ENCODE data around the gene ENTPD2.
"Not testable (repeated sequence)": the region's sequence is repeated elsewhere in the genome, so short reads cannot be mapped to it uniquely, and the experiment has no call there.

ENTPD2 gene

GRCh38 chr9:137015976-137016375 lies 37.9 kb downstream of the ENTPD2 start:
- no peak for DNase-seq (ENCODE audit: low spot score)

GRCh38 chr9:137015540-137015930 lies 38.3 kb downstream of the ENTPD2 start:
- DNase-seq (ENCODE audit: low spot score), result no peak

DNA sequence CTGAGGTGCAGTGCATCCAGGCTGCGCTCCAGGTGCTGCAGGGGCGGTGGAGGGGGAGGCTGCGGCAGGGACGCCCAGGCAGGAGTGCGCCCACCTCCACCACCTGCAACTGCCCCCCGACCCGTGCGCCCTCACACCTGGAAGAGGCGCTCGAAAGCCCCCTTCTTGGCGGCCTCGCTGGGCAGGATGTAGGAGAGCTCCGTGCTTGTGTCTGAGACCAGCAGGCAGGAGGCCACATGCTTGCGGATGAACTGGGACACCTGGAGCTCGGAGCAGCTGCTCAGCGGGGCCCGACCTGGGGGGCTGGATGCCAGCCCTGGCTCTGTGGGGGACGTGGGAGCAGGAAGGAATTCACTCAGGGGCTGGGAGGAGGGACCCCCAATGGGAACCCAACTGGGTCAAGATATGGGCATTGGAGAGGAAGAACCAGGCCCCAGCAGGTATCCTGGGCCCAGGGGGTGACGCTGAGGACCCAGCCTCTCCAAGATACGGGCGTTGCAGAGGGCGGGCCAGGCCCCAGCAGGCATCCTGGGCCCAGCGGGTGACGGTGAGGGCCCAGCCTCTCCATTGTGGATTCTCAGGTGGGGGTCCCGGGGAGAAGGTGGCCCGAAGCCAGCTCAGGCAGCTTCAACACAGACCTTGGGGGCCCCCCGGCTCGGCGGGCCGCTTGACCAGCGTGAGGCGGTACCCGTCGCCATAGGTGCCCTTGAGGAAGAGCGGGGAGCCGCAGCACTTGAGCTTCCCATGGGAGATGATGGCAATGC lies 38.9 kb downstream of the ENTPD2 start:
- no peak for DNase-seq (ENCODE audit: low spot score)

DNA sequence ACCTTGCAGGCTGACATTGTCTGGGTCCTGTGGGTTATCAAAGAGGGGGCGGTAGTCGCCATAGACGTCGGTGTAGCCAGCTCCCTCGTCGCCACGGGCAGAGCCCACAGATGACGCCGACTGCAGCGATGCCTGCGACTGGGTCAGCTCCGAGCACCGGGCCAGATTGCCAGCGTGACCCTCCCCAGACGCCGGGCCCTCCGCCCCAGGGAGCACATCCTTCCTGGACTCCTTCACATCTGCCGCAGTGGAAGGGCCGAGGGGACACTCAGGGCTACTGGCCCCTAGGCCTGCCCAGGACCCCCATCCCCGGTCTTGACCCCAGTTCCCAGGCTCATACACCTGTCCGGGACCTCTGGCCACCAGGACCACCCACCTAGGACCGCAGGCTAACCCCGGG lies 39.7 kb downstream of the ENTPD2 start:
- no peak for DNase-seq (ENCODE audit: low spot score)

DNA sequence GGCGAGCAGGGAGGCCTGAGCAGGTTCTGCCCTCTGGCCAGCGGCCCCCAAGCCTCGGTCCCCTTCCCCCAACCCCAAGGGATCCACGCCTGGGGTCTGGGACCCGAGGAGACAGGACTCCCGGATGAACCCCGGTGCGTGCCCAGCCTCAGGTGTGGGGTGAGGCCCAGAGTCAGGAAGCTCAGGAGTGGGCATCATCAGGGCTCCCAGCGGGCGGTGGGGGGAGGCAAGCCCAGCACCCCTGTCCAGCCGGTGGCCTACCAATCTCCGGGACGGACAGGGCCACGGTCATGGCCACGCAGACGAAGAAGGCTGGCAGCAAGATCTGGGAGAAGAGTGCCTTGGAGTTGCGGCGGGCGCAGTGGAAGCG lies 40.3 kb downstream of the ENTPD2 start:
- DNase-seq (ENCODE audit: low spot score), result no peak

DNA sequence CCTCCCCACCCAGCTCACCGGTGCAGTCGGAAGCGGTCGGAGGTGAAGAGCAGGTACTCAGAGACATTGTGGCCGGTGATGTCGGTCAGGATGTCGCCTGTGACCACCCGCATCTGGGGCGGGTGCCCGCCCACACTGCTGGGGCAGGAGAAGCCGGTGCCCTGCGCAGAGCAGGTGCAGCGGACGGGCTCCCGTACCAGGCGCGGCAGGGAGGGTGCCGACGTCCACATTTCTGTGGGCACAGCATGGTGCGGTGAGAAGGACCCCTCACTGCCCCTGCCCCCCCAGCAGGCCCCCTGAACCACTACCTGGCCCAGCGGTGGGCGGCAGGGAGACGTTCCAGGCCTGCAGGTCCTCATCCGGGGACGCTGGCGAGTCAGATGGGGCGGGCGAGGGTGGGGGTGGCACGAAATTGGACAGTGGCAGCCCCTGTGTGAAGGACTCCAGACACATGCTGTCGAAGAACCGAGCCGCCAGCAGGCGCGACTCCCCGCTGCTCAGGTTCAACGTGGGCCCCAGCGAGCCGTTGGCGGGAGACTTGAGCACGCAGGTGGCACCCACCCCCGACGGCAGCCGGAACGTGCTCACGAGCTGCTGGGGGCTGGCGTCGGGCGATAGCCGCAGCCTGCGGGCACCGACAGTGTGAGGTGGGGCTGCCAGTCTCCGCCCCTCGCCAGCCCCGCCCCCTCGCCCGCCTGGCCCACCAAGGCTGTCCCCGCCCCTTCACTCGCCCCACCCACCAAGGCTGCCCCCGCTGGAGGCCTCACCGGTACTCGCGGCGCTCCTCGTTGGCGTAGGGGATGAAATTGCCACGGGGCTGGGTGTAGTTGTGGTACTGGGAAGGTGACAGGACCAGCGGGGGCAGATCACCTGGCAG lies 40.9 kb downstream of the ENTPD2 start:
- no peak for DNase-seq (ENCODE audit: low spot score)

GRCh38 chr9:137011907-137012675 lies 41.8 kb downstream of the ENTPD2 start:
- no peak for DNase-seq (ENCODE audit: low spot score)

- no peak for DNase-seq (ENCODE audit: low spot score)
These were observed 42.7 kb downstream of the ENTPD2 start for GRCh38 chr9:137011156-137011555.

DNA sequence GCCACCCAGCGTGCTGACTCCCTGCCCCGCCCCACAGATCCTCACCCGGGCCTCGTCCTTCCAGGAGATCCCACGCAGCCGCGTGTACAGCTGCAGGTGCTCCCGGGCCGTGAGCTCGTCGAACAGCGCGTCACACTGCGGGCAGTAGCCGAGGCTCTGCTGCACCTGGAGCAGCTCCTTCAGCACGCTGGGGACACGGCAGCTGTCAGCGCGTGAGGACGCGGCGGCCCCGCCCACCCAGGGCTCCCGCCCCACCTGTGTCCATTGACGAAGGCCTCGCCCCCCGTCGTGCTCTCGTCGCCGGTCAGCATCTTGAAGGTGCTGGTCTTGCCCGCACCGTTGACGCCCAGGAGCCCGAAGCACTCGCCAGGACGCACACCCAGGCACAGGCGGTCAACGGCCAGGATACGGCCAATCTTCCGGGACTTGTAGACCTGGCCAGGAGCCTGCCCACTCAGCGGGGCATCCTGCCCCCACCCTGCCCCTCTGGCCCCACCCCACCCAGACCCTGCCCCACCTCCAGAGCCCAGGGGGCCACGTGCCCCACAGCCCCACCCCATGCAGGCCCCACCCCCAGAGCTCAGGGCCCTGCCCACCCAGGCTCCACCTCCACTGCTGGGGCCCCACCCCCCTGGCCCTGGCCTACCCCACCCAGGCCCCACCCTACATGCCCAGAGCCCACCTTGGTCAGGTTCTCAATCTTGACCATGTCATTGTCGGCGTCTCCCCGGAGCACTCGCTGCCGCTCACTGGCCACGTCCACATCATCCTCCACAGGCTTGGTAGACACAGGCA lies 43.7 kb downstream of the ENTPD2 start:
- DNase-seq (ENCODE audit: low spot score), result no peak

- no peak for DNase-seq (ENCODE audit: low spot score)
These were observed 44.6 kb downstream of the ENTPD2 start for GRCh38 chr9:137009217-137009616.

DNA sequence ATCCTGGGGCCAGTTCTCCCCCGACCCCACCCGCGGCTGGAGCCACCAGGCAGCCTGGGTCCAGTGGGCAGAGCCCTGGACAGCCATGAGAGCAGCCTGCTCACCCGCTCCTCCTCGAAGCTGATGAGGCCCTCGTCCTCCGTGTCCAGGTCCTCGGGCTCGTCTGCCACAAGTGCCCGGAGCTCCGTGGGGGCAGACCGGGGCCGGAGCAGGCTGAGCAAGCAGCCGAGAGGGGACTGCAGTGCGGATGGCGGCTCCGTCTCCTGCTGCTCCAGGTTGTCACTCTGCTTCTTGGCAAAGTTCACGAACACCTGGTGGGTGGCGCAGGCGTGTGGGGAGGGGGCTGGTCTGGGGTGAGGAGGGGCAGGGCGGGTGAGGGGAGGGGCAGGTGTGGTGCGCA lies 45.5 kb downstream of the ENTPD2 start:
- no peak for DNase-seq (ENCODE audit: low spot score)

GRCh38 chr9:137007816-137008270 lies 46.0 kb downstream of the ENTPD2 start:
- DNase-seq (ENCODE audit: low spot score), result no peak

- DNase-seq (ENCODE audit: low spot score), result no peak
These were observed 46.6 kb downstream of the ENTPD2 start for GRCh38 chr9:137007108-137007815.

- no peak for DNase-seq (ENCODE audit: low spot score)
These were observed 47.5 kb downstream of the ENTPD2 start for GRCh38 chr9:137006116-137007003.

DNA sequence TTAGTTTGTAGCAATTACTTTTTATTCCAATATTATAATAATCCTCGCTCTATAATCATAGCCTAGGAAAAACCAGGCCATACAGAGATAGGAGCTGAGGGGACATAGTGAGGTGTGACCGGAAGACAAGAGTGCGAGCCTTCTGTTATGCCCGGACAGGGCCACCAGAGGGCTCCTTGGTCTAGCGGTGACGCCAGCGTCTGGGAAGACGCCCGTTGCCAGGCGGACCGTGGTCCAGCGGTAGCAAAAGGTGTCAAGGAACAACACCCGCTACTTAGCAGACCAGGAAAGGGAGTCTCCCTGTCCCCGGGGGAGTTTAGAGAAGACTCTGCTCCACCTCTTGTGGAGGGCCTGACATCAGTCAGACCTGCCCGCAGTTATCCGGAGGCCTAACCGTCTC lies 49.6 kb downstream of the ENTPD2 start:
- DNase-seq (ENCODE audit: low spot score), result not testable (repeated sequence)

GRCh38 chr9:137002646-137003041 lies 51.2 kb downstream of the ENTPD2 start:
- DNase-seq (ENCODE audit: low spot score), result no peak

DNA sequence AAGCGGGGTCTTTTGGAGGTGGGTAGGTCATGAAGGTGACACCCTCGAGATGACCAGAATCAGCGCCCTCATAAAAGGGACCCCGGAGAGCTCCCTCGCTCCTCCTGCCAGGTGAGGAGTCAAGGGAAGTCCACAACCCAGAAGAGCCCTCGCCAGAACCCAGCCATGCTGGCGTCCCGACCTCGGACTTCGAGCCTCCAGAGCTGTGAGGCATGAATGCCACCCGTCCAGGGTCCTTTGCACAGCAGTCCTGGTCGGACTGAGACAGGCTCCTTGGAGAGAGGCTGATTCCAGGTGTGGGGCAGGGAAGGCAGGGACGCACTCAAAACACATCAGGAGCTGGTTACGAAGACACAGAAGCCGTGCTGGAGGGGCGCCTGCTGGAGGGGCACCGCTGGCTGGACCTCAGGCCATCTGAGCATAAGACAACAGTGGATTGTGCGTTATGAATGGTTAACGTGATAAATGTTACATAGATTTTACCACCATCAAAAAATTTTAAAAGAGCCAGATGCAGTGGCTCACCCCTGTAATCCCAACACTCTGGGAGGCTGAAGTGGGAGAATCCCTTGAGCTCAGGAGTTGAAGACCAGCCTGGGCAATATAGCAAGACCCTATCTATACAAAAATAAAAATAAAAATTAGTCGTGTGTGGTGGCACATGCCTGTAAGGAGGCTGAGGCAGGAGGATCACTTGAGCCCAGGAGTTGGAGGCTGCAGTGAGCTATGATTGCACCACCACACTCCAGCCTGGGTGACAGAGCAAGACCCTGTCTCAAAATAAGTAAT lies 51.8 kb downstream of the ENTPD2 start:
- no peak for DNase-seq (ENCODE audit: low spot score)

- no peak for DNase-seq (ENCODE audit: low spot score)
These were observed 53.5 kb downstream of the ENTPD2 start for GRCh38 chr9:137000177-137000930.
